ENCODE data around the gene STK26. TPM values are rescaled to one million over a fixed set of nuclear protein-coding genes. Genes with fewer than 3 reads are reported as not detected.

The STK26 gene
- 1.6 and 2.0 TPM in 2 replicates for total RNA-seq

GRCh38 chrX:132022967-132023895 is at the start of gene STK26:
Gene STK26, plus strand, starts transcription at chrX:132023302. Its CDS starts 316 bp downstream, at chrX:132023618.

Other genes with a start within 250 kb of the STK26 start
- gene FRMD7, start 104.7 kb downstream of the STK26 start, total RNA-seq: under 0.01 TPM in 1 of 2 replicates, not detected in the other
- 13.0 and 14.3 TPM in 2 replicates for gene RAP2C, start 196.1 kb downstream of the STK26 start, total RNA-seq

Data from bronchial smooth muscle cell (primary cell).